GM12873 (cell line): Measurements from ENCODE around the gene ARNT2.

Source experiments
- CTCF ChIP-seq: IDR thresholded peaks from 2 replicates; pipeline ENCODE4 v1.5.1; 2012; ENCODE audit warnings: low read depth, mild to moderate bottlenecking, moderate library complexity, low read length, control low read depth; ENCODE audit not compliant: insufficient read depth; ENCODE audit errors: missing control alignments

Gene ARNT2

GRCh38 chr15:80420658-80421057, 16.5 kb downstream of the ARNT2 start:
- no peak for TF ChIP-seq CTCF

- TF ChIP-seq CTCF = no peak
Observed at GRCh38 chr15:80423215-80423614, 19.0 kb downstream of the ARNT2 start.

- TF ChIP-seq CTCF = no peak
Observed at GRCh38 chr15:80424381-80424780, 20.2 kb downstream of the ARNT2 start.

- no peak for TF ChIP-seq CTCF
Observed at GRCh38 chr15:80426316-80426715, 22.1 kb downstream of the ARNT2 start.

GRCh38 chr15:80429964-80430363, 25.8 kb downstream of the ARNT2 start:
- TF ChIP-seq CTCF = no peak

- TF ChIP-seq CTCF = no peak
Observed at GRCh38 chr15:80431635-80432344, 27.6 kb downstream of the ARNT2 start.

GRCh38 chr15:80432345-80432702, 28.1 kb downstream of the ARNT2 start:
- TF ChIP-seq CTCF = no peak
